Measurements from ENCODE around the gene ARTN.

Gene ARTN

GRCh38 chr1:43902058-43902831 lies 31.4 kb upstream of the ARTN start:
- DNase-seq (ENCODE audit: low spot score) (peak; percentile 30), ATAC-seq (ENCODE audit: low read depth) (no peak)
- TF ChIP-seq CTCF (IDR thresholded peaks at IDR 0.05; ENCODE audit: poor library complexity, severe bottlenecking), result no peak
- H3K27ac ChIP-seq (ENCODE audit: poor library complexity, severe bottlenecking), result no peak overlapping the region
- H3K27me3 ChIP-seq (ENCODE audit: insufficient read depth, poor library complexity, severe bottlenecking), result no peaks in the 10 kb centered on the region
- H3K36me3 ChIP-seq (ENCODE audit: low read depth), result peaks cover 8% of the 10 kb centered on the region; the same call in 1 of the 2 replicates
- H3K4me1 ChIP-seq (ENCODE audit: insufficient read depth, poor library complexity, severe bottlenecking), result no peaks in the 10 kb centered on the region
- no peak overlapping the region for H3K4me3 ChIP-seq (ENCODE audit: severe bottlenecking)
- H3K9me3 ChIP-seq (ENCODE audit: severe bottlenecking), result no peaks in the 10 kb centered on the region

GRCh38 chr1:43904660-43905551 lies 28.7 kb upstream of the ARTN start:
- Histone ChIP-seq H3K4me1 (ENCODE audit: insufficient read depth, poor library complexity, severe bottlenecking) (no peaks in the 10 kb centered on the region), H3K27me3 (ENCODE audit: insufficient read depth, poor library complexity, severe bottlenecking) (no peaks in the 10 kb centered on the region), H3K4me3 (ENCODE audit: severe bottlenecking) (no peak overlapping the region), H3K36me3 (ENCODE audit: low read depth) (no peaks in the 10 kb centered on the region), H3K27ac (ENCODE audit: poor library complexity, severe bottlenecking) (no peak overlapping the region), H3K9me3 (ENCODE audit: severe bottlenecking) (no peaks in the 10 kb centered on the region)
- no peak for DNase-seq (ENCODE audit: low spot score)
- TF ChIP-seq CTCF (IDR thresholded peaks at IDR 0.05; ENCODE audit: poor library complexity, severe bottlenecking), result no peak
- no peak for ATAC-seq (ENCODE audit: low read depth)

GRCh38 chr1:43908226-43908625 lies 25.4 kb upstream of the ARTN start:
- Histone ChIP-seq H3K9me3 (ENCODE audit: severe bottlenecking) (no peaks in the 10 kb centered on the region), H3K27me3 (ENCODE audit: insufficient read depth, poor library complexity, severe bottlenecking) (no peaks in the 10 kb centered on the region), H3K4me1 (ENCODE audit: insufficient read depth, poor library complexity, severe bottlenecking) (peaks cover 14% of the 10 kb centered on the region), H3K27ac (ENCODE audit: poor library complexity, severe bottlenecking) (no peak overlapping the region), H3K36me3 (ENCODE audit: low read depth) (no peaks in the 10 kb centered on the region), H3K4me3 (ENCODE audit: severe bottlenecking) (no peak overlapping the region)
- no peak for ATAC-seq (ENCODE audit: low read depth)
- TF ChIP-seq CTCF (IDR thresholded peaks at IDR 0.05; ENCODE audit: poor library complexity, severe bottlenecking), result no peak
- no peak for DNase-seq (ENCODE audit: low spot score)

- TF ChIP-seq CTCF (IDR thresholded peaks at IDR 0.05; ENCODE audit: poor library complexity, severe bottlenecking), result peak; percentile 47
- DNase-seq (ENCODE audit: low spot score) (no peak), ATAC-seq (ENCODE audit: low read depth) (peak; percentile 24; the same call in 1 of the 3 replicates)
- H3K4me3 ChIP-seq (ENCODE audit: severe bottlenecking), result no peak overlapping the region
- no peaks in the 10 kb centered on the region for H3K36me3 ChIP-seq (ENCODE audit: low read depth)
- no peaks in the 10 kb centered on the region for H3K27me3 ChIP-seq (ENCODE audit: insufficient read depth, poor library complexity, severe bottlenecking)
- peaks cover 20% of the 10 kb centered on the region for H3K4me1 ChIP-seq (ENCODE audit: insufficient read depth, poor library complexity, severe bottlenecking)
- no peak overlapping the region for H3K27ac ChIP-seq (ENCODE audit: poor library complexity, severe bottlenecking)
- H3K9me3 ChIP-seq (ENCODE audit: severe bottlenecking), result no peaks in the 10 kb centered on the region
Measured at GRCh38 chr1:43908858-43909257, 24.7 kb upstream of the ARTN start.

Measured in RWPE2 (cell line).